AG10803 (cell line): Measurements from ENCODE around the gene GSE1.

Source experiments
- DNase-seq: peaks from one replicate; pipeline ENCODE4 v3.0.0; 2010; ENCODE audit warnings: low read depth
- H3K4me3 ChIP-seq: 2 replicates; pipeline ENCODE4 v1.5.1; 2011; ENCODE audit warnings: mild to moderate bottlenecking, low read length, control low read depth
- TF ChIP-seq, protein P1 (sequence below): conservative IDR thresholded peaks from 2 replicates; pipeline ENCODE4 v1.5.1; 2011; ENCODE audit warnings: mild to moderate bottlenecking, low read length, control low read depth, inconsistent platforms

Gene GSE1

GRCh38 chr16:85592700-85593493 lies 20.2 kb upstream of the GSE1 start:
- TF ChIP-seq, protein P1, sequence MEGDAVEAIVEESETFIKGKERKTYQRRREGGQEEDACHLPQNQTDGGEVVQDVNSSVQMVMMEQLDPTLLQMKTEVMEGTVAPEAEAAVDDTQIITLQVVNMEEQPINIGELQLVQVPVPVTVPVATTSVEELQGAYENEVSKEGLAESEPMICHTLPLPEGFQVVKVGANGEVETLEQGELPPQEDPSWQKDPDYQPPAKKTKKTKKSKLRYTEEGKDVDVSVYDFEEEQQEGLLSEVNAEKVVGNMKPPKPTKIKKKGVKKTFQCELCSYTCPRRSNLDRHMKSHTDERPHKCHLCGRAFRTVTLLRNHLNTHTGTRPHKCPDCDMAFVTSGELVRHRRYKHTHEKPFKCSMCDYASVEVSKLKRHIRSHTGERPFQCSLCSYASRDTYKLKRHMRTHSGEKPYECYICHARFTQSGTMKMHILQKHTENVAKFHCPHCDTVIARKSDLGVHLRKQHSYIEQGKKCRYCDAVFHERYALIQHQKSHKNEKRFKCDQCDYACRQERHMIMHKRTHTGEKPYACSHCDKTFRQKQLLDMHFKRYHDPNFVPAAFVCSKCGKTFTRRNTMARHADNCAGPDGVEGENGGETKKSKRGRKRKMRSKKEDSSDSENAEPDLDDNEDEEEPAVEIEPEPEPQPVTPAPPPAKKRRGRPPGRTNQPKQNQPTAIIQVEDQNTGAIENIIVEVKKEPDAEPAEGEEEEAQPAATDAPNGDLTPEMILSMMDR = no peak
- peak; percentile 47 for DNase-seq
- no peak overlapping the region for H3K4me3 ChIP-seq

DNA sequence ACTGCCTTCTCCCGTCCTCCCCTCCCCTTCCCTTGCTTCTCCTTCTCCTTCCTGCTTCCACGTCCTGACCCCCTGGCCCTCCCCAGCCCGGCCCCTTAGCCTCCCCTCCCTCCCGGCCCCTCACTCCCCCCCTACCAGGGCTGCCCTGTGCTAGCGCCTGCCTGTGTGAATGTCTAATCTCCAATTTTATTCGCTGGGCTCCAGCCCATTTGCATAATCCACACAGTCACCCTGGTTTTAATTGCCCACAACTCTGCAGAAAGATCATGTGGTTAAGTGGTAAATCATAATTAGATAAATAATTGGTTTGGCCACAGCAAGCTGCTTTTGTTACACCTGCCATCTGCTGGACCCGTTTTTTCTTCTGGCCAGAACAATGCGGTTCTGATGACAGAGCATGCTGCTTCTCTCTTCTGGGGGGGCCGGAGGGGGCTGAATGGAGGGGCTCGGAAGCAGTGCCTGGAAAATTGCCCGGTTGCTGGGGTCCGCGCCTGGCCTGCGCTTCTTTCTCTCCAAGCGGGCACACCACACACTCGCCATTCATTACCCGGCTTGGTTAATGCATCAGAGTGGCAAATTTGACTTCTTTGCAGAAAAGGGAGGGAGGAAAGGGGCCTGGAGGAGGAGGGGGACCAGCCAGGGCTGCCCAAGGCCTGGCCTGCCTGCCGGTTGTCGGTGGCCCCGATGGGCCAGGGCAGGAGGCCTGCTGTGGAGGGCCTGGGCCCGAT lies 19.5 kb upstream of the GSE1 start:
- no peak overlapping the region for H3K4me3 ChIP-seq
- no peak for DNase-seq
- TF ChIP-seq, protein P1 = no peak

DNA sequence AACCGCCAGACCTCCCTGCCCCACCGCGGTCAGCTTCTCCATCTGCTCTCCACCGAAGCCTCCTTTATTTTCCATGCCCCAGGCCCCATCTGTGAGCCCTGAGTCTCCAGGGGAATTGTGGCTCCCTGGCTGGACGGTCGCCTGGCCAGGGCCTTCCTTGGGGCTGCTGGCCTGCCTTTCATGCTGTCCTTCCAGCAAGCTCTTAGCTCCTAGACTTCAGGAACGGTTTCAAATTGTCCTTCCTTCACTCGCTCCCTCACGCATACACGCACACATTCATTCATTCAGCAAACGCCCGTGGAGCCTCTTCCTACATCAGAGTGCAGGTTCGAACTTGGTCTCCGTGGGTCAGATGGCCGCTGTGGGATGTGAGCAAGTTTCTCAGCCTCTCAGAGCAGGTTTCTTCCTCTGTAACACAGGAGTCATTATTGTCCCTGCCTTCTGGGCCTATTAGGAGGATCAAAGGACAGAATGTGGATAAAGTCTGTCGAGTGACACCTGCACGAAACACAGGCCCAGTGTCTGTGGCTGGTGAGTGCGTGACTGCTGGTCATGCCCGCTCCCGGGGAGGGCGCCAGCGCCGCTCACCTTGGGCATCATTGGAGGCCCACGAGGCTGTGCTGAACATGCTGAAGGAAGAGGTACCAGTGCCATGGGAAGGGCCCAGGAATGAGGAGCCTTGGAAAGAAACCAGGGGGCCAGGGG lies 18.7 kb upstream of the GSE1 start:
- DNase-seq = no peak
- no peak overlapping the region for H3K4me3 ChIP-seq
- TF ChIP-seq, protein P1 = no peak

- no peak overlapping the region for H3K4me3 ChIP-seq
- TF ChIP-seq, protein P1 = no peak
- no peak for DNase-seq
Measured at GRCh38 chr16:85594978-85595661, 18.0 kb upstream of the GSE1 start.

- DNase-seq = no peak
- H3K4me3 ChIP-seq = no peak overlapping the region
- TF ChIP-seq, protein P1 = no peak
Measured at GRCh38 chr16:85595812-85596502, 17.2 kb upstream of the GSE1 start.

DNA sequence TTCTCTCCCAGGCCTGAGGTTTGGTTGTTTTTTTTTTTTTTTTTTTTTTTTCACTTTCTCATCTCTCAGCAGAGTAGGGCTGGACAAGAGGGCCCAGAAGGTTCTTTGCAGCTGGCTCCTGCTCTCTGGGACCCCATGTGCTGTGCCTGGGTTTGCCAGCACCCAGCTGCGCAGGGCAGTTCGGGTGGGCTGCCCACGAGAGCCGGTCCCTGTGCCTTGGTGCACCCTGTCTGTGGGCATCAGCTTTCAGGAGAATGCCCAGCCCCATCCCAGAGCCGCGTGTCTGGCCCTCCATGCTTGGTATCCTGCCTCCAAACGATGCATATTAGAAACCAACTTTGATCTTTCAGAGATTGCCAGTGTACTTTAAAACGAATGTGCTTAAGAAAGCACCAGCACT lies 15.0 kb upstream of the GSE1 start:
- TF ChIP-seq, protein P1 = no peak
- no peak for DNase-seq
- H3K4me3 ChIP-seq = no peak overlapping the region
